Measurements from ENCODE around the gene FAM170A.

FAM170A gene

GRCh38 chr5:119629339-119629738, at the start of gene FAM170A:
TSS of gene FAM170A (plus strand) at chr5:119629558. CDS start at chr5:119629769, 211 bp downstream.
- no peak for DNase-seq (ENCODE audit: low read depth)

GRCh38 chr5:119582987-119583386, 46.4 kb upstream of the FAM170A start:
- DNase-seq (ENCODE audit: low read depth) = no peak

- DNase-seq (ENCODE audit: low read depth) = no peak
Observed at GRCh38 chr5:119583684-119584083, 45.7 kb upstream of the FAM170A start.

- DNase-seq (ENCODE audit: low read depth) = no peak
Observed at GRCh38 chr5:119596046-119596445, 33.3 kb upstream of the FAM170A start.

- DNase-seq (ENCODE audit: low read depth) = no peak
Observed at GRCh38 chr5:119597728-119598298, 31.5 kb upstream of the FAM170A start.

- DNase-seq (ENCODE audit: low read depth) = no peak
Observed at GRCh38 chr5:119613937-119614336, 15.4 kb upstream of the FAM170A start.

GRCh38 chr5:119614838-119615237, 14.5 kb upstream of the FAM170A start:
- DNase-seq (ENCODE audit: low read depth) = no peak

- no peak for DNase-seq (ENCODE audit: low read depth)
Observed at GRCh38 chr5:119626086-119626485, 3.3 kb upstream of the FAM170A start.

- DNase-seq (ENCODE audit: low read depth) = no peak
Observed at GRCh38 chr5:119630752-119631440, 1.5 kb downstream of the FAM170A start.

GRCh38 chr5:119631660-119632059, 2.3 kb downstream of the FAM170A start:
- no peak for DNase-seq (ENCODE audit: low read depth)

- no peak for DNase-seq (ENCODE audit: low read depth)
Observed at GRCh38 chr5:119651486-119651885, 22.1 kb downstream of the FAM170A start.

- DNase-seq (ENCODE audit: low read depth) = no peak
Observed at GRCh38 chr5:119655061-119655460, 25.7 kb downstream of the FAM170A start.

- DNase-seq (ENCODE audit: low read depth) = no peak
Observed at GRCh38 chr5:119656023-119656422, 26.7 kb downstream of the FAM170A start.

- DNase-seq (ENCODE audit: low read depth) = no peak
Observed at GRCh38 chr5:119666542-119666941, 37.2 kb downstream of the FAM170A start.

GRCh38 chr5:119678351-119679028, 49.1 kb downstream of the FAM170A start:
- no peak for DNase-seq (ENCODE audit: low read depth)

GRCh38 chr5:119680080-119680479, 50.7 kb downstream of the FAM170A start:
- DNase-seq (ENCODE audit: low read depth) = no peak

- DNase-seq (ENCODE audit: low read depth) = no peak
Observed at GRCh38 chr5:119681734-119682133, 52.4 kb downstream of the FAM170A start.

- DNase-seq (ENCODE audit: low read depth) = no peak
Observed at GRCh38 chr5:119682372-119682771, 53.0 kb downstream of the FAM170A start.
